Effector memory CD8-positive, alpha-beta T cell (primary cell): ENCODE measurements around the gene EVI2A.
"Not testable (repeated sequence)": the region's sequence is repeated elsewhere in the genome, so short reads cannot be mapped to it uniquely, and the experiment has no call there.

Experiments
- ATAC-seq: fragments of 150-1000 bp; cut with Tn5 transposase; replicated peaks from 2 replicates; pipeline ENCODE4 v1.10.0; 2021; ENCODE audit warnings: mild to moderate bottlenecking, moderate library complexity
- DNase-seq, 3 experiments: peaks; one replicate each; pipeline ENCODE4 v3.0.0; 2021
- H3K27ac Mint-ChIP-seq, 2 donors: one replicate each; pipeline ENCODE4 v1.8.0; 2022; ENCODE audit warnings: mild to moderate bottlenecking in 2 of 2, mixed read lengths in 2 of 2, moderate library complexity in 2 of 2
- H3K27me3 Mint-ChIP-seq, 2 donors: one replicate each; pipeline ENCODE4 v1.8.0; 2022; ENCODE audit warnings: mixed read lengths in 2 of 2
- H3K36me3 Mint-ChIP-seq: one replicate; pipeline ENCODE4 v1.8.0; 2022; ENCODE audit warnings: mild to moderate bottlenecking, moderate library complexity, mixed read lengths; ENCODE audit not compliant: insufficient read depth
- H3K4me1 Mint-ChIP-seq, 2 donors: one replicate each; pipeline ENCODE4 v1.8.0; 2022; ENCODE audit warnings: low read depth in 2 of 2, mixed read lengths in 2 of 2
- H3K4me3 Mint-ChIP-seq, 2 donors: one replicate each; pipeline ENCODE4 v1.8.0; 2022; ENCODE audit warnings: mild to moderate bottlenecking in 2 of 2, mixed read lengths in 2 of 2, moderate library complexity in 2 of 2
- H3K9me3 Mint-ChIP-seq, 2 donors: one replicate each; pipeline ENCODE4 v1.8.0; 2022; ENCODE audit warnings: mixed read lengths in 2 of 2
- total RNA-seq, 9 experiments: gene quantifications; one replicate each; lab custom pipeline; 2026; lab: John Stamatoyannopoulos, UW

The EVI2A gene
- 24.2 to 88.1 (median 48.1) reads per million in 9 experiments for total RNA-seq

DNA sequence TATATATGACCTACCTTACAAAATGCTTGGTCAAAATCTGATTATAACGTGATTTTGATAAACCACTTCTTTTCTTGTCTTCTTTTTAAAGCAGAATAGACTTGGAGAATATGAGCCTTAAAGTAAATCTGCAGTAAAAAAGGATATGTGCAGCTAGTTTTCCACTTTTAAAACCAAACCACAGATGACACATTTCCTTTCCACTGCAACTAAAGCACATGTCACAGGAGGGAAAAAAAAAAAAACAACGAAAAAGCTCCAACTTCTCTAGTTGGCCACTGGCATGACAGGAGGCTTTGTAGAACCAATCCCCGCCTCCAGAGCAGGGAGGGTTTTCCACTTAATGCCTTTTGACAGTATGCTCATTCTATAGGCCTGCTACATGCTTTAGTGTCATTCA is at the start of gene EVI2A:
EVI2A (minus strand) TSS at position 142 of the 400 bp plus-strand sequence. CDS start 2,609 bp downstream, outside the sequence.
- DNase-seq (peak; percentile 66 to 72 (median 68)), ATAC-seq (peak; percentile 92)
- Mint-ChIP-seq H3K9me3 (no peaks in the 10 kb centered on the region), H3K4me1 (peaks cover 20 to 32% of the 10 kb centered on the region in 2 donors), H3K27ac (peak within 1 kb of the TSS; percentile 93), H3K36me3 (peaks cover 26% of the 10 kb centered on the region), H3K27me3 (no peaks in the 10 kb centered on the region), H3K4me3 (peak within 1 kb of the TSS; percentile 66 to 84)

DNA sequence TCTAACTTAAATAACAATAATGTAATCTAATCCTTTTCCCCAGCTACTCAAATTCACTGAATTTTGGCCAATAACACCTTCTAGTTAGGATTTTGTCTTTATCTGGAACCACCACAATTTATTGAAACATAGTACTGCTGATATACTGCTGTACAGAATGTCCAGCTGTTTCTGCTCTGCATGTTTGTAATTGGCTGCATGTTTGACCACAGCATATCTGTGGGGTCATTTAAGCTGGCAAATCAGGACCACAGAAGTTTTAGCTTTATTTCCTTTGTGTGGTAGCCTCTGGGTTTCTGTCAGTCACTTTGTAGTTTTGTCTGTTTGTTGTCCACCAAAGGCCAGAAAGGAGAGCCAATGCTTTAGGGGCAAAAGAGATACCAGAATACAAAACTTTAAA is 47.8 kb upstream of the EVI2A start:
- Mint-ChIP-seq H3K27ac (peak overlapping the region in 1 of 2 donors; percentile 38), H3K9me3 (no peaks in the 10 kb centered on the region), H3K4me3 (no peak overlapping the region), H3K36me3 (peaks cover 11% of the 10 kb centered on the region), H3K27me3 (no peaks in the 10 kb centered on the region), H3K4me1 (no peaks in the 10 kb centered on the region)
- ATAC-seq, result no peak
- no peak for DNase-seq

GRCh38 chr17:31366088-31366487 is 44.7 kb upstream of the EVI2A start:
- Mint-ChIP-seq H3K4me3 (no peak overlapping the region), H3K27me3 (no peaks in the 10 kb centered on the region)
- ATAC-seq, result no peak

GRCh38 chr17:31364012-31364411 is 42.6 kb upstream of the EVI2A start:
- Mint-ChIP-seq H3K4me3 (no peak overlapping the region), H3K27me3 (no peaks in the 10 kb centered on the region), H3K27ac (no peak overlapping the region), H3K4me1 (no peaks in the 10 kb centered on the region), H3K36me3 (peaks cover 19% of the 10 kb centered on the region), H3K9me3 (no peaks in the 10 kb centered on the region)
- DNase-seq, result no peak
- no peak for ATAC-seq

More at GRCh38 chr17:31366088-31366487, 44.7 kb upstream of the EVI2A start:
- peaks cover 12% of the 10 kb centered on the region for H3K36me3 Mint-ChIP-seq
- DNase-seq, result no peak
- H3K4me1 Mint-ChIP-seq, result no peaks in the 10 kb centered on the region
- no peaks in the 10 kb centered on the region for H3K9me3 Mint-ChIP-seq
- H3K27ac Mint-ChIP-seq, result no peak overlapping the region

DNA sequence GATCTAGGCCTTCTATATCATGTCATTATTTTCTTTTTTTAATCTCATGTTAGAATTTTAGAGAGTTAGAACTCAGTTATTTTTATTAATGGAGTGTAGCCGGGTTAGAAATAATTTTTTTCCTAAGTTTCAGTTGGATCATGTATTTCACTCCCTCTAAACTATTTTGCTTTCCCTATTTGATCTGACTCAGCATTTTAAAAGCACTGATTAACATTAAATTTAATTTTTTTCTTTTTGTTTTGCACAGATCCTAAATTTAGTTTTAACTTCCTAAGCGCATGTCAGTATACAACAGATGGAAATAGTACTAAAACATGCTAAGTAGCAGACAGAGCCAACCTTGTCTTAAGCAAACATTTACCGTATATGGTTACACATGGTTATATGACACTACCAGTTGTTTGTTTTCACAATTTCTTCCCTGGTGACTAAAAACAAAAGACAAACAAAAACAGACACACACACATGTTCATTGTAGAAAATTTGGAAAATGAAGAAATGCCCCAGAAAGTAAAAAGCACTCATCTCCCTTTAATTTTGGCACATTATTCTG is 36.5 kb upstream of the EVI2A start:
- DNase-seq (no peak), ATAC-seq (no peak)
- Mint-ChIP-seq H3K36me3 (peaks cover 31% of the 10 kb centered on the region), H3K4me1 (no peaks in the 10 kb centered on the region), H3K27me3 (no peaks in the 10 kb centered on the region), H3K27ac (no peak overlapping the region), H3K9me3 (no peaks in the 10 kb centered on the region), H3K4me3 (no peak overlapping the region)

- Mint-ChIP-seq H3K4me3 (no peak overlapping the region), H3K27me3 (no peaks in the 10 kb centered on the region), H3K4me1 (no peaks in the 10 kb centered on the region), H3K36me3 (peaks cover 37% of the 10 kb centered on the region), H3K27ac (no peak overlapping the region), H3K9me3 (no peaks in the 10 kb centered on the region)
- ATAC-seq, result no peak
- no peak for DNase-seq
Measured at GRCh38 chr17:31357091-31357490, 35.7 kb upstream of the EVI2A start.

DNA sequence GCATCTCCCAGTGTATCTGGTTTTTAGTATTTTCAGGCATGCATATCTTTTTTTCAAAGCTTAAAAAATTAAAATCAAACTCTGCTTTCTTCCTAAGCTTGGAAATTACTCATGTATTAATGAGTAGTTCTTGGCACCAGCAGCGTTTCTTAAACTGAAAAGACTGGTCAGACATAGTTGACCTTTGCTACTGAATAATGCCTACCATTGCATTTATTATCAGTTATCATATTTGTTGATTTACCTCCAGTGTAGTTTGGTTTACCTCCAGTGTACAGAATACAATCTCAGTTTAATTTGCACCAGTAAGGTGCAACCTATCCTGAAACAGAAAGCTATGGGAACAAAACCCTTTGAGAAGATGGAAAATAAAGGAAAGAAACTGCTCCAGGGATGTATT is 34.5 kb upstream of the EVI2A start:
- peaks cover 34% of the 10 kb centered on the region for H3K36me3 Mint-ChIP-seq
- DNase-seq (no peak), ATAC-seq (no peak)
- no peaks in the 10 kb centered on the region for H3K4me1 Mint-ChIP-seq
- H3K9me3 Mint-ChIP-seq, result no peaks in the 10 kb centered on the region
- no peak overlapping the region for H3K27ac Mint-ChIP-seq
- H3K4me3 Mint-ChIP-seq, result no peak overlapping the region
- H3K27me3 Mint-ChIP-seq, result no peaks in the 10 kb centered on the region

GRCh38 chr17:31349454-31349853 is 28.0 kb upstream of the EVI2A start:
- ATAC-seq (no peak), DNase-seq (no peak)
- Mint-ChIP-seq H3K4me3 (no peak overlapping the region), H3K36me3 (peaks cover 17% of the 10 kb centered on the region), H3K27ac (no peak overlapping the region), H3K4me1 (no peaks in the 10 kb centered on the region), H3K9me3 (no peaks in the 10 kb centered on the region), H3K27me3 (no peaks in the 10 kb centered on the region)

- DNase-seq, H3K27me3 Mint-ChIP-seq, H3K4me1 Mint-ChIP-seq, H3K36me3 Mint-ChIP-seq, H3K9me3 Mint-ChIP-seq, ATAC-seq, H3K4me3 Mint-ChIP-seq, H3K27ac Mint-ChIP-seq: not testable (repeated sequence)
Measured at GRCh38 chr17:31345191-31345747, 23.8 kb upstream of the EVI2A start.

DNA sequence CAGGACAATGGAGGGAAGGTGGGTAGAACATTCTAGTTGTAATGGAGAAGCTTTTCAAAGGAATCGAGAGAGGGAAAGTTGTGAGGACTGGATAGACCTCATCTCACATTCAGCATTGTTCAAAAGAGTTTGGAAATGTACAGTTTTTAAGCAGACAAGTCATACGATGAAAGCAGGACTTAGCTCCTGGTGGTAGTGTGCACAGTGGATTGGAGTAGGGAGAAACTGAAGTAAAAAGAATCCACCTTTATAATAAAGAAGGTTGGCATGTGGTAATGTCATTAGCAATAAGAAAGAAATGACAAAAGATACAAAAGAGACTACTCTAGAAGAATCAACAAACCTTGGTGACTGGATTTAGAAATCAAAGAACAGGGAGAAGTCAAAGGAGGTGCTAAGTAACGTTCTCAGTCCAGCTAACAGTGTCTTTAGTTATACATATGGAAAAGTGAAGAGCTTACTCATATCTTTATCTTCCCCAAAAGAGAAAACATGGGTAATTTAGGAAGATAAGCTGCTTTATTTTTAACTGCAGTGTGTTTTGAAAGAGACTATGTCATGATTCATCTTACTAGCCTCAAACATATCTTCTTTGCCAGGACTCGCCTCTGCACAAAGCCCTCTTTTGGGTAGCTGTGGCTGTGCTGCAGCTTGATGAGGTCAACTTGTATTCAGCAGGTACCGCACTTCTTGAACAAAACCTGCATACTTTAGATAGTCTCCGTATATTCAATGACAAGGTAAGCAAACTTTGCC is 18.7 kb upstream of the EVI2A start:
- ATAC-seq (no peak), DNase-seq (no peak)
- Mint-ChIP-seq H3K27ac (no peak overlapping the region), H3K4me3 (no peak overlapping the region), H3K36me3 (peaks cover 19% of the 10 kb centered on the region), H3K27me3 (no peaks in the 10 kb centered on the region), H3K9me3 (no peaks in the 10 kb centered on the region), H3K4me1 (no peaks in the 10 kb centered on the region)

- ATAC-seq (no peak), DNase-seq (no peak)
- Mint-ChIP-seq H3K27ac (no peak overlapping the region), H3K36me3 (peaks cover 6% of the 10 kb centered on the region), H3K4me3 (no peak overlapping the region), H3K4me1 (no peaks in the 10 kb centered on the region), H3K27me3 (no peaks in the 10 kb centered on the region), H3K9me3 (no peaks in the 10 kb centered on the region)
Measured at GRCh38 chr17:31329221-31329620, 7.8 kb upstream of the EVI2A start.

- no peak for ATAC-seq
- H3K4me1 Mint-ChIP-seq, result peaks cover 3 to 5% of the 10 kb centered on the region in 2 donors
- no peak overlapping the region for H3K27ac Mint-ChIP-seq
Measured at GRCh38 chr17:31328160-31328535, 6.7 kb upstream of the EVI2A start.

DNA sequence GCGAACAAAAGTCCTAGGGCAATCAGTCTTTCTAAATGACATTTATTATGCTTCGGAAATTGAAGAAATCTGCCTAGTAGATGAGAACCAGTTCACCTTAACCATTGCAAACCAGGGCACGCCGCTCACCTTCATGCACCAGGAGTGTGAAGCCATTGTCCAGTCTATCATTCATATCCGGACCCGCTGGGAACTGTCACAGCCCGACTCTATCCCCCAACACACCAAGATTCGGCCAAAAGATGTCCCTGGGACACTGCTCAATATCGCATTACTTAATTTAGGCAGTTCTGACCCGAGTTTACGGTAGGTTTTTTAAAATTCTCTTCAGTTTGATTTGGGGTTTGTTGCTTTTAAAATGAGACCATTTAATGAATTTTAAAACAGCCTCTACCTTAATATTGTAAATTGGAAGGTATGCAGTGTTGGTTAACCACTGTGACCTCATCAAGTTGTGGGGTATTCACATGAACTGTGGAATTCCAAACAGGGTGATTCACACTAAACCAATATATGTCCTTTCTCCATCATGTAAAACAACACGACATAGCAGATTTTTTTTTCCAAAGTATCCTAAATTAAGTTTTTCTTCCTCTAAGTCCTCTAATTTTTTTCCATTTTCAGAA is 6.2 kb upstream of the EVI2A start:
- Mint-ChIP-seq H3K9me3 (no peaks in the 10 kb centered on the region), H3K4me3 (no peak overlapping the region), H3K4me1 (peaks cover 3 to 5% of the 10 kb centered on the region in 2 donors), H3K27ac (no peak overlapping the region), H3K27me3 (no peaks in the 10 kb centered on the region), H3K36me3 (peaks cover 6% of the 10 kb centered on the region)
- DNase-seq (no peak), ATAC-seq (no peak)

More at GRCh38 chr17:31328160-31328535, 6.7 kb upstream of the EVI2A start:
- no peak overlapping the region for H3K4me3 Mint-ChIP-seq
- H3K9me3 Mint-ChIP-seq, result no peaks in the 10 kb centered on the region
- no peaks in the 10 kb centered on the region for H3K27me3 Mint-ChIP-seq
- peaks cover 6% of the 10 kb centered on the region for H3K36me3 Mint-ChIP-seq
- DNase-seq, result no peak
